Panc1 (cell line): ENCODE data around the gene NCAM1. TPM values are rescaled to one million over a fixed set of nuclear protein-coding genes. Genes with fewer than 3 reads are reported as not detected.

Experiments used
- ATAC-seq: fragments of 200-7000 bp; cut with Tn5 transposase; 2 replicates; pipeline ENCODE4 v1.9.1; 2020; ENCODE audit warnings: mild to moderate bottlenecking, moderate library complexity
- BruUV-seq: library from RNA; stranded (reverse); fragments of 400-500 nt; replicated peaks from 2 replicates; lab custom pipeline; 2021; lab: Mats Ljungman, UMichigan
- CTCF ChIA-PET: fragments of 300-600 bp; sonication (Branson Sonifier 250); formaldehyde crosslinking; loops from one replicate; lab custom pipeline; 2022; ENCODE audit warnings: antibody characterized with exemption; lab: Charles Lee
- POLR2A ChIA-PET: fragments of 300-600 bp; sonication (Branson Sonifier 250); formaldehyde crosslinking; loops from one replicate; lab custom pipeline; 2022; ENCODE audit warnings: antibody characterized with exemption; lab: Charles Lee
- DNase-seq: peaks from one replicate; pipeline ENCODE4 v3.0.0-alpha.2; 2010; ENCODE audit warnings: low read depth, low spot score
- H3K27ac ChIP-seq: 2 replicates; pipeline ENCODE4 v1.5.1; 2011; ENCODE audit warnings: mild to moderate bottlenecking, low read length, inconsistent platforms
- H3K27me3 ChIP-seq: fragments of 200-500 bp; sonication (Bioruptor generic); 2 replicates; pipeline ENCODE4 v1.6.0; 2014; ENCODE audit warnings: low read length, inconsistent platforms; ENCODE audit not compliant: control insufficient read depth, insufficient read depth
- H3K36me3 ChIP-seq: fragments of 200-500 bp; sonication (Bioruptor generic); 2 replicates; pipeline ENCODE4 v1.5.1; 2014; ENCODE audit warnings: inconsistent platforms, mild to moderate bottlenecking, low read length, moderate library complexity; ENCODE audit not compliant: control insufficient read depth, insufficient read depth
- H3K4me1 ChIP-seq: 2 replicates; pipeline ENCODE4 v1.5.1; 2011; ENCODE audit warnings: inconsistent platforms, mild to moderate bottlenecking, low read length, moderate library complexity; ENCODE audit not compliant: control insufficient read depth, insufficient read depth
- H3K4me3 ChIP-seq, 2 experiments: 2 replicates each; pipeline ENCODE4 v1.5.1; 2011 to 2012; ENCODE audit warnings: low read depth in 2 of 2, low read length in 2 of 2, mild to moderate bottlenecking in 2 of 2, inconsistent platforms in 1 of 2, moderate library complexity in 1 of 2
- H3K9me3 ChIP-seq: fragments of 200-500 bp; sonication (Bioruptor generic); 2 replicates; pipeline ENCODE4 v1.5.1; 2014; ENCODE audit warnings: low read depth, mild to moderate bottlenecking, inconsistent platforms, low read length, moderate library complexity; ENCODE audit not compliant: control insufficient read depth, insufficient read depth
- POLR2AphosphoS5 ChIP-seq: IDR thresholded peaks from 2 replicates; pipeline ENCODE4 v1.6.1; 2012; ENCODE audit warnings: mild to moderate bottlenecking, low read depth, low read length, moderate library complexity
- SIN3A ChIP-seq: IDR thresholded peaks from 2 replicates; pipeline ENCODE4 v1.6.1; 2012; ENCODE audit warnings: low read depth, mild to moderate bottlenecking, low read length, moderate library complexity, borderline replicate concordance; ENCODE audit not compliant: insufficient read depth
- TCF7L2 ChIP-seq: IDR thresholded peaks from 2 replicates; pipeline ENCODE4 v1.6.1; 2011; ENCODE audit warnings: mild to moderate bottlenecking, low read depth, low read length, inconsistent platforms
- in situ Hi-C: cut with HindIII; loops from 2 replicates; pipeline ENCODE4 v1.10.0; 2016; ENCODE audit warnings: low sequenced_read_pairs, low pct_unique_long_range_greater_than_20kb
- intact Hi-C: fragments of 100-400 bp; cut with micrococcal nuclease; formaldehyde crosslinking; loops from one replicate; pipeline ENCODE4 v1.10.0; 2022; ENCODE audit not compliant: unreplicated experiment
- total RNA-seq: library from RNA; stranded (reverse); gene quantifications from one replicate; pipeline ENCODE4 v1.2.1, GENCODE V29; 2021; ENCODE audit not compliant: unreplicated experiment
- TF ChIP-seq, protein P1 (sequence below), 2 experiments: IDR thresholded peaks; 2 replicates each; pipeline ENCODE4 v1.6.1; 2011 to 2012; ENCODE audit warnings: low read depth in 2 of 2, control low read depth in 1 of 2, low read length in 1 of 2, mild to moderate bottlenecking in 1 of 2, moderate library complexity in 1 of 2; ENCODE audit not compliant: insufficient read depth in 1 of 2
- TF ChIP-seq, protein P2 (sequence below): fragments of 450-650 bp; IDR thresholded peaks from 2 replicates; pipeline ENCODE4 v1.5.1; 2017; ENCODE audit warnings: mild to moderate bottlenecking

Gene NCAM1
- total RNA-seq, 1 experiment from 2014 or later, result 0.18 TPM

DNA sequence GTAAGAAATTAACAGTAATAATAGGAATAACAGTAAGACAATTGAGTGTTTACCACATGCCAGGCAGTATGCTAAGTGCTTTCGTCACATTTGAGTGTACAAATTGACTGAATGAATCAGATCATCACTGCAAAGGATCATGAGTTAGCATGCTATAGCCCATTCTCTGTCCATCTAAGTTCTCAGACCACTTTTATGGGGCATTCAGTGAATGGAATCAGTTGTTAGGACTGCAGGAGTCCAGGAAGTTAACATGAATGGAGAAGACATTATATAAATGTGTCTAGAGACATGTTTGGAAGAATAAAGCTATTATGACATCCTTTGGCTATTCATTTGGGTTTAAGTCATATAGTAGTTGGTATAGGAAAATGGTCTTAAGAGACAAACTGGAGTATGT lies 59.9 kb downstream of the NCAM1 start:
- ATAC-seq (no peak), DNase-seq (no peak)
- ChIA-PET CTCF (no interaction called here), POLR2A (interaction anchor here (0.7 kb wide), 1 partner anchor 725 kb away, joined by 3 read pairs; no protein-coding TSS in a partner anchor)
- Histone ChIP-seq H3K27me3 (peaks cover 10% of the 10 kb centered on the region), H3K27ac (no peak overlapping the region), H3K4me1 (no peaks in the 10 kb centered on the region), H3K36me3 (no peaks in the 10 kb centered on the region), H3K9me3 (no peaks in the 10 kb centered on the region), H3K4me3 (no peak overlapping the region)
- no TSS peak for BruUV-seq
- TF ChIP-seq, protein P1, sequence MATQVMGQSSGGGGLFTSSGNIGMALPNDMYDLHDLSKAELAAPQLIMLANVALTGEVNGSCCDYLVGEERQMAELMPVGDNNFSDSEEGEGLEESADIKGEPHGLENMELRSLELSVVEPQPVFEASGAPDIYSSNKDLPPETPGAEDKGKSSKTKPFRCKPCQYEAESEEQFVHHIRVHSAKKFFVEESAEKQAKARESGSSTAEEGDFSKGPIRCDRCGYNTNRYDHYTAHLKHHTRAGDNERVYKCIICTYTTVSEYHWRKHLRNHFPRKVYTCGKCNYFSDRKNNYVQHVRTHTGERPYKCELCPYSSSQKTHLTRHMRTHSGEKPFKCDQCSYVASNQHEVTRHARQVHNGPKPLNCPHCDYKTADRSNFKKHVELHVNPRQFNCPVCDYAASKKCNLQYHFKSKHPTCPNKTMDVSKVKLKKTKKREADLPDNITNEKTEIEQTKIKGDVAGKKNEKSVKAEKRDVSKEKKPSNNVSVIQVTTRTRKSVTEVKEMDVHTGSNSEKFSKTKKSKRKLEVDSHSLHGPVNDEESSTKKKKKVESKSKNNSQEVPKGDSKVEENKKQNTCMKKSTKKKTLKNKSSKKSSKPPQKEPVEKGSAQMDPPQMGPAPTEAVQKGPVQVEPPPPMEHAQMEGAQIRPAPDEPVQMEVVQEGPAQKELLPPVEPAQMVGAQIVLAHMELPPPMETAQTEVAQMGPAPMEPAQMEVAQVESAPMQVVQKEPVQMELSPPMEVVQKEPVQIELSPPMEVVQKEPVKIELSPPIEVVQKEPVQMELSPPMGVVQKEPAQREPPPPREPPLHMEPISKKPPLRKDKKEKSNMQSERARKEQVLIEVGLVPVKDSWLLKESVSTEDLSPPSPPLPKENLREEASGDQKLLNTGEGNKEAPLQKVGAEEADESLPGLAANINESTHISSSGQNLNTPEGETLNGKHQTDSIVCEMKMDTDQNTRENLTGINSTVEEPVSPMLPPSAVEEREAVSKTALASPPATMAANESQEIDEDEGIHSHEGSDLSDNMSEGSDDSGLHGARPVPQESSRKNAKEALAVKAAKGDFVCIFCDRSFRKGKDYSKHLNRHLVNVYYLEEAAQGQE (IDR thresholded peaks at IDR 0.05; ENCODE audit: insufficient read depth in 1 of 2, low read depth in 2 of 2, low read length in 1 of 2), result no peak
- TF ChIP-seq, protein P2, sequence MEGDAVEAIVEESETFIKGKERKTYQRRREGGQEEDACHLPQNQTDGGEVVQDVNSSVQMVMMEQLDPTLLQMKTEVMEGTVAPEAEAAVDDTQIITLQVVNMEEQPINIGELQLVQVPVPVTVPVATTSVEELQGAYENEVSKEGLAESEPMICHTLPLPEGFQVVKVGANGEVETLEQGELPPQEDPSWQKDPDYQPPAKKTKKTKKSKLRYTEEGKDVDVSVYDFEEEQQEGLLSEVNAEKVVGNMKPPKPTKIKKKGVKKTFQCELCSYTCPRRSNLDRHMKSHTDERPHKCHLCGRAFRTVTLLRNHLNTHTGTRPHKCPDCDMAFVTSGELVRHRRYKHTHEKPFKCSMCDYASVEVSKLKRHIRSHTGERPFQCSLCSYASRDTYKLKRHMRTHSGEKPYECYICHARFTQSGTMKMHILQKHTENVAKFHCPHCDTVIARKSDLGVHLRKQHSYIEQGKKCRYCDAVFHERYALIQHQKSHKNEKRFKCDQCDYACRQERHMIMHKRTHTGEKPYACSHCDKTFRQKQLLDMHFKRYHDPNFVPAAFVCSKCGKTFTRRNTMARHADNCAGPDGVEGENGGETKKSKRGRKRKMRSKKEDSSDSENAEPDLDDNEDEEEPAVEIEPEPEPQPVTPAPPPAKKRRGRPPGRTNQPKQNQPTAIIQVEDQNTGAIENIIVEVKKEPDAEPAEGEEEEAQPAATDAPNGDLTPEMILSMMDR, result no peak
- no peak for TF ChIP-seq TCF7L2
- TF ChIP-seq SIN3A, result no peak
- TF ChIP-seq POLR2AphosphoS5, result no peak
- intact Hi-C loops, result no loop called here
- in situ Hi-C loops, result no loop called here

DNA sequence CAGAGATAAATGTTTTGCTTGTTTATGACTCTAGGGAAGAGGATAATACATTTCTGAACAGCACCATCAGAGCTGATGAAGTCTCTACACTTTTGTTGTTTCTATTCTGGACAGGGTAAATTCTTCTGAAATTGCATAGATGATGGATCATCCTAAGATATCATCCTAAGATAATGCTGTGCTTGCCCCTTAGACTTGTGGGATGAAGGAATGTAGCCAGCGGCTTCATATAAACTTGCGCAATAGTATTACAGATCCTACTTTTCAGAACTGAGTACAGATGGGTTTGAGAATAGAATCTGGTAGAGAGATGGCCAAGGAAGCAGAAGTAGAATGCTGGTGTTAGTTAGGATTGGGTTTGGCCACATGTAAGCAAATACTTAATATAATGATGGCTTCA lies 61.0 kb downstream of the NCAM1 start:
- Histone ChIP-seq H3K27me3 (peaks cover 11% of the 10 kb centered on the region), H3K27ac (no peak overlapping the region), H3K4me3 (no peak overlapping the region), H3K36me3 (no peaks in the 10 kb centered on the region), H3K9me3 (no peaks in the 10 kb centered on the region), H3K4me1 (no peaks in the 10 kb centered on the region)
- ChIA-PET POLR2A (no interaction called here), CTCF (no interaction called here)
- intact Hi-C loops (no loop called here), in situ Hi-C loops (no loop called here)
- no TSS peak for BruUV-seq
- ATAC-seq (no peak), DNase-seq (no peak)
- TF ChIP-seq, protein P1 (IDR thresholded peaks at IDR 0.05; ENCODE audit: insufficient read depth in 1 of 2, low read depth in 2 of 2, low read length in 1 of 2), result no peak
- TF ChIP-seq, protein P2, result no peak
- TF ChIP-seq TCF7L2, result no peak
- TF ChIP-seq POLR2AphosphoS5, result no peak
- no peak for TF ChIP-seq SIN3A
